Activated CD8-positive, alpha-beta T cell treated with anti-CD3 and anti-CD28 coated beads for 36 hours (primary cell): ENCODE measurements around the gene GGACT. TPM values are rescaled to one million over a fixed set of nuclear protein-coding genes. Genes with fewer than 3 reads are reported as not detected.
A peak's percentile ranks its signal among the peaks of the same experiment; 100 is the strongest.

Experiments
- ATAC-seq: fragments of 200-7000 bp; cut with Tn5 transposase; one replicate; pipeline ENCODE4 v1.10.0; 2021; ENCODE audit warnings: mild to moderate bottlenecking, moderate library complexity
- CTCF ChIA-PET: fragments of 350-600 bp; sonication (Branson Sonifier 250); formaldehyde crosslinking; loops from one replicate; lab custom pipeline; 2021; ENCODE audit warnings: antibody characterized with exemption; lab: Charles Lee
- POLR2A ChIA-PET: fragments of 350-600 bp; sonication (Branson Sonifier 250); formaldehyde crosslinking; loops from one replicate; lab custom pipeline; 2021; ENCODE audit warnings: antibody characterized with exemption; lab: Charles Lee
- DNase-seq: peaks from one replicate; pipeline ENCODE4 v3.0.0-alpha.2; 2020
- H3K27ac Mint-ChIP-seq: one replicate; pipeline ENCODE4 v1.8.0; 2021; ENCODE audit warnings: mild to moderate bottlenecking, mixed read lengths
- H3K27me3 Mint-ChIP-seq: one replicate; pipeline ENCODE4 v1.8.0; 2021; ENCODE audit warnings: mixed read lengths
- H3K36me3 Mint-ChIP-seq: one replicate; pipeline ENCODE4 v1.8.0; 2021; ENCODE audit warnings: low read depth, mixed read lengths
- H3K4me1 Mint-ChIP-seq: one replicate; pipeline ENCODE4 v1.8.0; 2021; ENCODE audit warnings: low read depth, mixed read lengths
- H3K4me3 Mint-ChIP-seq: one replicate; pipeline ENCODE4 v1.8.0; 2021; ENCODE audit warnings: mild to moderate bottlenecking, moderate library complexity, mixed read lengths
- H3K9me3 Mint-ChIP-seq: one replicate; pipeline ENCODE4 v1.8.0; 2021; ENCODE audit warnings: mixed read lengths
- CTCF ChIP-seq: fragments of 200-600 bp; IDR thresholded peaks from one replicate; pipeline ENCODE4 v1.8.0; 2022; ENCODE audit warnings: antibody characterized with exemption, mild to moderate bottlenecking
- intact Hi-C: fragments of 100-400 bp; cut with micrococcal nuclease; formaldehyde crosslinking; loops from one replicate; pipeline ENCODE4 v1.10.0; 2022
- total RNA-seq, 2 experiments: library from RNA; stranded (reverse); gene quantifications; one replicate each; pipeline ENCODE4 v1.2.3, GENCODE V29; 2021

The GGACT gene
- total RNA-seq, 2 experiments from 2014 or later, result 4.0 to 5.3 TPM

GRCh38 chr13:100596516-100596915, 7.9 kb upstream of the GGACT start:
- POLR2A ChIA-PET, result no interaction called here
- Mint-ChIP-seq H3K4me3 (no peak overlapping the region), H3K36me3 (no peaks in the 10 kb centered on the region), H3K27ac (no peak overlapping the region), H3K27me3 (peaks cover 1% of the 10 kb centered on the region), H3K4me1 (no peaks in the 10 kb centered on the region), H3K9me3 (no peaks in the 10 kb centered on the region)
- TF ChIP-seq CTCF, result no peak
- CTCF ChIA-PET, result interaction anchor here (2.0 kb wide), 1 partner anchor 9 kb away, joined by 5 read pairs; no protein-coding TSS in a partner anchor
- DNase-seq, result no peak
- intact Hi-C loops, result no loop called here
- ATAC-seq, result no peak

GRCh38 chr13:100594731-100595130, 6.1 kb upstream of the GGACT start:
- TF ChIP-seq CTCF, result no peak
- no peaks in the 10 kb centered on the region for H3K9me3 Mint-ChIP-seq
- intact Hi-C loops, result no loop called here
- DNase-seq (peak; percentile 22), ATAC-seq (no peak)
- H3K27me3 Mint-ChIP-seq, result peaks cover 1% of the 10 kb centered on the region
- H3K27ac Mint-ChIP-seq, result no peak overlapping the region
- H3K4me3 Mint-ChIP-seq, result no peak overlapping the region
- no peaks in the 10 kb centered on the region for H3K36me3 Mint-ChIP-seq
- ChIA-PET POLR2A (no interaction called here), CTCF (interaction anchor here (0.9 kb wide), 1 partner anchor 38 kb away, joined by 3 read pairs; no protein-coding TSS in a partner anchor)
- no peaks in the 10 kb centered on the region for H3K4me1 Mint-ChIP-seq

- peaks cover 2% of the 10 kb centered on the region for H3K4me1 Mint-ChIP-seq
Measured at GRCh38 chr13:100594255-100594654, 5.7 kb upstream of the GGACT start.

GRCh38 chr13:100589178-100589725, 663 bp upstream of the GGACT start:
- no peaks in the 10 kb centered on the region for H3K36me3 Mint-ChIP-seq
- peaks cover 35% of the 10 kb centered on the region for H3K4me1 Mint-ChIP-seq
- H3K4me3 Mint-ChIP-seq, result peak overlapping the region; percentile 70
- H3K27ac Mint-ChIP-seq, result peak overlapping the region; percentile 88
- H3K9me3 Mint-ChIP-seq, result no peaks in the 10 kb centered on the region
- intact Hi-C loops, result loop anchor here (5.0 kb wide), 1 partner anchor 83 kb away; the partner anchor contains the start of gene TMTC4
- no peaks in the 10 kb centered on the region for H3K27me3 Mint-ChIP-seq
- CTCF ChIA-PET, result interaction anchor here (0.6 to 8.2 kb wide), 12 partner anchors 8 to 86 kb away, joined by 3 to 97 read pairs (median 3); partner anchors contain the start of gene TMTC4
- DNase-seq (no peak), ATAC-seq (peak; percentile 1)
- TF ChIP-seq CTCF, result no peak
- POLR2A ChIA-PET, result interaction anchor here (0.6 to 1.6 kb wide), 3 partner anchors 20 to 85 kb away, joined by 3 to 4 read pairs (median 3); no protein-coding TSS in a partner anchor

More at GRCh38 chr13:100594255-100594654, 5.7 kb upstream of the GGACT start:
- DNase-seq (no peak), ATAC-seq (no peak)
- H3K4me3 Mint-ChIP-seq, result no peak overlapping the region
- TF ChIP-seq CTCF, result no peak
- H3K27me3 Mint-ChIP-seq, result peaks cover 1% of the 10 kb centered on the region
- CTCF ChIA-PET, result interaction anchor here (1.4 kb wide), 1 partner anchor 22 kb away, joined by 4 read pairs; no protein-coding TSS in a partner anchor
- H3K36me3 Mint-ChIP-seq, result no peaks in the 10 kb centered on the region
- intact Hi-C loops, result no loop called here
- no peaks in the 10 kb centered on the region for H3K9me3 Mint-ChIP-seq
- POLR2A ChIA-PET, result no interaction called here
- no peak overlapping the region for H3K27ac Mint-ChIP-seq

- intact Hi-C loops, result loop anchor here (5.0 kb wide), 1 partner anchor 87 kb away; the partner anchor contains the start of gene TMTC4
- no peaks in the 10 kb centered on the region for H3K27me3 Mint-ChIP-seq
- no peak for TF ChIP-seq CTCF
- ATAC-seq (no peak), DNase-seq (peak; percentile 42)
- peaks cover 51% of the 10 kb centered on the region for H3K4me1 Mint-ChIP-seq
- H3K9me3 Mint-ChIP-seq, result no peaks in the 10 kb centered on the region
- CTCF ChIA-PET, result interaction anchor here (8.2 kb wide), 1 partner anchor 12 kb away, joined by 97 read pairs; no protein-coding TSS in a partner anchor
- H3K27ac Mint-ChIP-seq, result peak overlapping the region; percentile 60
- no peak overlapping the region for H3K4me3 Mint-ChIP-seq
- peaks cover 10% of the 10 kb centered on the region for H3K36me3 Mint-ChIP-seq
- POLR2A ChIA-PET, result interaction anchor here (1.6 kb wide), 1 partner anchor 11 kb away, joined by 3 read pairs; no protein-coding TSS in a partner anchor
Measured at GRCh38 chr13:100584896-100585295, 3.7 kb downstream of the GGACT start.
